HG03159 (cell line): ENCODE data around the gene KCNQ5.

Experiments
- ATAC-seq: cut with Tn5 transposase; IDR thresholded peaks from one replicate; pipeline ENCODE4 v1.9.1; 2021; ENCODE audit warnings: mild to moderate bottlenecking, moderate library complexity; ENCODE audit not compliant: unreplicated experiment

The KCNQ5 gene

DNA sequence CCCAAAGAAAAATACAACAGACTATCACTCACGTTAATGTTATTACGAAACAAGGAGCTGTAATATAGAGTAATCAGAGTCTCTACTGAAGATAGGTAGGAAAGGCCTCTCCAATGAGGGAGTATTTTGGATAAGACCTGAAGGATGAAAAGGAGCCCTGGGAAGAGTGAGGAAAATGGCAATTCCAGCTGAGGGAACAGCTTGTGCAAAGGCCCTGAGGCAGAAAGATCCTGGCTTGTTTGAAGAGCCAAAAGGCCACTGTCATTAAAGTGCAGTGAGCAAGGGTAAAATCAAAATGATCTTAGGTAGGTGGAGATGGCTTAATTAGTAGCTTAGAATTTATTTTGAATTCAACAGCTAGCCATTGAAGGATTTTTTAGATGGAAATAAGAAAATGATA is 464.9 kb downstream of the KCNQ5 start:
- ATAC-seq, result no peak

DNA sequence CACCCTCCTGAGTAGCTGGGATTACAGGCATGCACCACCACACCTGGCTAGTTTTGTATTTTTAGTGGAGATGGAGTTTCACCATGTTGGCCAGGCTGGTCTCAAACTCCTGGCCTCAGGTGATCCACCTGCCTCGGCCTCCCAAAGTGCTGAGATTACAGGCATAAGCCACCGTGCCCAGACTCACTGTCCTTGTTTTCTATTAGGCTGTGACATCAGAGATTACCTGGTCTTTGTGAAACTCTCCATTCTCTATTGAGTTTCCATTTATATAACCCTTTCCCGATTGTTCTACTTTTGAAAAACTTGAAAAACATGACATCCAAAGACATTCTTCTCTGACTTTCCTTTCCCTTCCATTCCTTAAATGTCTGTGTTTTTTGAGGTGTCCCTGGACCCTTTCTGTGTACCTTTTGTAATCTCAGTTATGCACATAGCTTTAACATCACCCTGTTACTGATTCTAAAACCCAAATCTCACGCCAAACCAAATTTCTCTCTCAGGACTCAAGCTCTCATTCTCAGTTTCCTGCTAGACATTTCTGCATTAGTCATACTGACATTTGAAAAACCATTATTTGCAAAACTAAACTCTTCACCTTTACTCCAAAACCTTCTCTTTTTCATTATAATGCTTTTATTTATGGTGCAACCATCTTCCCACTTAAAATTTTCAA is 466.4 kb downstream of the KCNQ5 start:
- ATAC-seq, result peak; percentile 67

DNA sequence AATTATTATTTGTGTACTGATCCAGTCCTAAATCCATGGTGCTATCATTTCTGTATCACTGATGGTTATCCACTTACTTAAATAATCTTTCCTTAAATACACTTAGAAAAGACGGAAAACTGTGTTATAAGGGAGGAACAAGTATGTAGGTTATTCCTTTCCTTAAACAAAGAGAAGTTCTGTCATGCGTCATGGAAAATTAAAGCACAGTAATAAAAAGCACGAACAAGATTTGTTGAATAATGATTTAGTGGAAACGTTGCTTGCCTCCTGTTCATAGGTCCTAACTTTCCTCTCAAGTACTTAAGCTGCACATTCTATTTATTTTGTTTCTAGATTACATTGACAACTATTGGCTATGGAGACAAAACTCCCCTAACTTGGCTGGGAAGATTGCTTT is 483.1 kb downstream of the KCNQ5 start:
- no peak for ATAC-seq

DNA sequence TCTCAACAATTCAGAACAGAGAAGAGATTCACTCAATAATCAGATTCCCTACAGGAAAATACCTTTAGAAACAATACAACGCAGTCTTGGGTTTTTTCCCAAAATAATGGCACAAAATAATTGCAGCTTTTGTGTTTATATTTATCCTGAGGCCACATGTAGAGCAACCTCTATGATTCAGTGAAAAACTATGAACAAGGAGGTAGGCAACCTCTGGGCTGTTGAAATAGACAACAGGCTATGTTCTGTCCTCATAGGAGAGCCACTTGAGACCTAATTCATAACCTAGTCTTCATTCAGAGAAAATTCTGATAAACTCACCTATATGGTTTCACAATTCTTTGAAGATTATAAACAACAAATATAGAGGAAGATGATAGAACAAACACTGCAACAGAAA is 485.2 kb downstream of the KCNQ5 start:
- no peak for ATAC-seq

- no peak for ATAC-seq
These were observed 487.1 kb downstream of the KCNQ5 start for GRCh38 chr6:73108949-73109348.

DNA sequence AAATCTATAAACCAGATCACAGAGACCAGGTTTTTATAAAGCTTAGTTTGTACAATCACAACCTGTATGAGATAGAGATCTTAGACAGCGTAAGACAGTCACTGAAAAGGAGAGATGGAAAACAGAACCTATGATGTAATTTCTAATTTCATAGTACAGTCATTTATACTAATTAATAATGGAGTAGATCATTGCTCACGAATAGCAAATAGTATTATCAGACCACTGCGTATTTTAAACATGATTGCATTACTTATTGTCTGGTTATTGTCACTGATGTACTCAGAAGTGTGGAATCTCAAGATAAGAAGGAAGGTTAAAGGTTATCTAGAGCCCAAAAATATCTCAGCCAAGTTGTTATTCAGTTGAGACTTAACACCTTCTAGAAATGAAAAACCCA is 487.8 kb downstream of the KCNQ5 start:
- no peak for ATAC-seq

DNA sequence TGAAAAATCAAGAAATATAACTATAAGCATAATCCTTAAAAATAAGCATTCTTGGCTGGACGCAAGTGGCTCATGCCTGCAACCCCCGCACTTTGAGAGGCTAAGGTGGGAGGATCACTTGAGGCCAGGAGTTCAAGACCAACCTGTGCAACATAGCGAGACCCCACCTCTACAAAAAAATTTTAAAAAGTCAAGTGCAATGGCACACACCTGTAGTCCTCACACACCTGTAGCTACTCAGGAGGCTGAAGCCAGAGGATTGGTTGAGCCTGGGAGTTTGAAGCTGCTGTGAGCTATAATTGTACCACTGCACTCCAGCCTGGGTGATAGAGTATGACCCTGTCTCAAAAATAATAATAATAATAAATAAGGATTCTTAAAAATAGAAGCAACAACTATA is 494.5 kb downstream of the KCNQ5 start:
- no peak for ATAC-seq

GRCh38 chr6:73121421-73121993 is 499.6 kb downstream of the KCNQ5 start:
- no peak for ATAC-seq

- ATAC-seq, result peak; percentile 74
These were observed 501.9 kb downstream of the KCNQ5 start for GRCh38 chr6:73123632-73124329.

DNA sequence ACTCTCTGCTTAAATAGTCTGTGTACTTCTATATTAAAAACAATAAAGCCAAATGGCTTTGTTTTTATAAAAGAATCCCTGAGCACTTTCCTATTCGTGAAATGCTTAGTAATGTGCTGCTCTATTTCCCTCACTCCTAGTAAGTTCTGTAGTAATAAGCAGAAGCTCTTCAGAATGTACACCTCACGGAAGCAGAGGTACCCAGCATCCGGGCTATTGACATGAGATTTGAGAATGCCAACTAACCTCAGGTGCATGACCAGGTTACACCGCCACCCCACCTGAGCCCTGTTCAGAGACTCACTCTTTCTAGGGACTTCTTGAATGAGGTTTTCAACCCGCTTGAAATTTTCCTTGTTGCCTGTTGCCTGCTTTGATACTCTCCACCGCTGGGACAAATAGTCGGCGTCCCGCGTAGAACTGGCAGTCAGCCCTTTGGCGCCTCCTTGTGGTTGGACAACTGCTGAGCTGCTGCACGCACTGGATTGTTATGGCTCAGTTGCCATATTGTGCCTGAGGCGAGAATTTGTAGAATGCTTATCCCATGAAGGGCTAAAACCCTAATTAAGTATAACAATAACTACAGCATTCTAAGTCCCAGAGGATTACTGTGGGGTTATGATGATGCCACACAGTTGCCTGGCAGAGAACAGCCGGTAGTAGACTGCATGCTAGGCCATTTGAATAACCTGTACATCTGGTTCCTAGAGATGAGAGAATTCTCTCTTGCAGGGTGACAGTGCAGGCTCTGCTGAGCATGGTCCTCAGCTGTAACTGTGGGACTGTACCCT is 508.0 kb downstream of the KCNQ5 start:
- peak; percentile 93 for ATAC-seq

GRCh38 chr6:73131706-73132105 is 509.8 kb downstream of the KCNQ5 start:
- ATAC-seq, result no peak

GRCh38 chr6:73134588-73134987 is 512.7 kb downstream of the KCNQ5 start:
- ATAC-seq, result no peak

DNA sequence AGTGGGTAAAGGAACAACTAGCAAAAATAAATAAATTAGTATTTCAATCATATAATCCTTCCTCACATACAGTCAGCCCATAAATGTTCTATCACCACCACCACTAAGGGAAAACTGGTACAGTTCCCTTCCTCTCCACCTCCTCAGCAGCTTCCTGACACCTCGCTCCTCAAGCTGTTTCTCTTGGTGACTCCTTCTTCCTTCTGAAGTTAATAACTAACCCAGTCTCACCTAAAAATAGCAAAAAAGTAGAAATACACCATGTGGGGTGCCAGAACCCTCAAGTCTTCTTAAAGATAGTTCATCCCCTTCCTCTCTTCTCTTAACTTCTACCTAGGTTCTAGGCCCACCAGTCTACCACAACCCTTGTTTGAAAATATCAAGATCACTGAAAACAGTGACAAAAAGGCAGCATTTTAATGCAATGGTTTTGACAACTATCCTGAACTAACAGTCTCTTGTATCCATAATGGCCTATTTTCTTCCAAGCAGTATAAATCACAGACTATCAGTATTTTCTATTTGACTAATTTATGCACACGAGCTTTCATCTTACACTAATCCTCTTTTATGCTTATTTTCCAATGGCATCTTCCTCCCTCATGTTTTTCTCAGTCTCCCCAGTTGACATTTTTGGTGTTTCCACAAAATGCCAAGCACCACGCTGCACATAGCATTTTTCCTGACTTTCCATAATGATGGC is 518.0 kb downstream of the KCNQ5 start:
- ATAC-seq, result peak; percentile 70

GRCh38 chr6:73143551-73143950 is 521.7 kb downstream of the KCNQ5 start:
- ATAC-seq, result no peak

GRCh38 chr6:73144516-73144915 is 522.7 kb downstream of the KCNQ5 start:
- no peak for ATAC-seq

DNA sequence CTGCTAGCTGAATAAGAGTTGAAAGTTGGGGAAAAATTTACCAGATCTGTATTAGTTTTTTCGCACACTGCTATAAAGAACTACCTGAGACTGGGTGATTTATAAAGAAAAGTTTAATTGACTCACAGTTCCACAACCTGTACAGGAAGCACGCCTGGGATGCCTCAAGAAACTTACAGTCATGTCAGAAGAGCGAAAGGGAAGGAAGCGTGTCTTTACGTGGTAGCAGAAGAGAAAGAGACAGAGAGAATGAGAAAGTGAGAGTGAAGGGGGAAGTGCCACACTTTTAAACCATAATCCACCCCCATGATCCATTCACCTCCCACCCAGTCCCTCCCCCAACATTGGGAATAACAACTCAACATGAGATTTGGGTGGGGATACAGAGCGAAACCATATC is 523.8 kb downstream of the KCNQ5 start:
- ATAC-seq, result no peak

DNA sequence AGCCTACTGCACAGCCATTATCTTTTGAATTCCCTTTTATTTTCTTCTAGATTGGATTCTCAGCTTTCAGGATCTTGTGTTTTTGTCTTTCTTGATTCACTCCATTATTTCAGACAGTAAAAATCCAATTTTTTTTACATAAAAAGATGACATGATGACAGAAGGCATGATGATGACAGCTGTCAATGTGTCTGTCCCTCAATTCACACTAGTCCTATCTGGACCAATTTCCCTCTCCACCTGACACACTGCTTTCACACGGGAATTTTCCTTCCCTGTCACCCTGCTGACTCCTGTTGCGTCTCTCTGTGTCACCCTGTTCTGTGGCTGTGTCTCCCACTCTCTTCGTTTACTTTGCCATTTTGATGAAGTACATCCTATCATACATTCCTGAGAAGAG is 529.9 kb downstream of the KCNQ5 start:
- no peak for ATAC-seq

DNA sequence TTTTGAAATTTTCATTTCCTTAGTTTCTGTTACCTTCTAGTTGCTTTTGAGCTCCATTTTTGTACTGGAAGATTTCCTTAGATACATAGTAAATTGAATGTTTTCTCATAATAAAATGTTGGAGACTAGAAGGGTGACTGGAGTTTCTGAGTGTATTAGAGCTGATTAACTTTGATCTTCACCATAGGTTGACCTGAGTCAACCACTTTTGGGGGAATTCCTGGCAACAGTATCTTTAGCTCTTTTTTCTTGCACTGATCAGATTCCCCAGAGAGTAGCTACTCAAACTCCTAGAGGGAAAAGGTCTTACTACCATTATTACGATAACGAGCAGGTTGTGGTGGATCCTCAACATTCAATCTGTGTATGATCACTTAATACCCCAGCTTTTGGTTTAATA is 530.7 kb downstream of the KCNQ5 start:
- ATAC-seq, result no peak

DNA sequence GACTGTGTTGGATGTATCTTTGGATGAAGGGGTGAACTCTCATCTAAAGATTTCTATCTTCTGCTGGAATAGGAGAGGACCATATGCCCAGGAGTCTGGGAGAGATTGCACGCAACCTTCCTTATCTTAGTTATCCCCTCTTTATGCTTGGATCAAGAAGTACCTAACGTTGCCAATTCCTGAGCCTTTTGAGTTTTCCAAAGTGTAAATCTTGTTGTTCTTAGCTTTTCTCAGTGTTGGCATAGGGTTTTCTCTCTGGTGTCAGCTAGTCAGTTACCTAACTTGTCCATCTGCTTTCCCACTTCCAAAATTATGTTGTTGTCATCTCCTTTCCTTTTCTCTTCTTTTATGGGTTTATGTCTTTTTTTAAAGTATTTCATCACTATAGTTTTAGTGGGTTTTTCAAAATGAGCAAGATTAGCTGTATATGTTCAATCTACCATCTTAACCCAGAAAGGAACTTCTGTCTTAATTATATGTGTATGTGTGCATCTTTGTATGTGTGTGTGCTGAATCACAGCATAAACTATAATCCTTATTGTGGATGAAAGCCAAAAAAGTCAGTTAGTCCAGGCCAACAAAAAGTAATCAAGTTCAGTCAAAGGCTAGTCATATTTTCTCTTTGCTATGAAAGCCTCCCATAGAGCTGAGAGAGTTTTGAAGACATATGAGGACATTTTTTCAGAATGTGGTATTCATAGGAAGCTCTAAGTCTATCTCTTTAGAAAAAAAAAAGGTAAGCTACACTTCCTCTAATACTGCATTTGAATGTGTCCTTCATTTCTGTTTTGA is 531.3 kb downstream of the KCNQ5 start:
- no peak for ATAC-seq
